ENCODE measurements around the gene CPLX3.

DNA sequence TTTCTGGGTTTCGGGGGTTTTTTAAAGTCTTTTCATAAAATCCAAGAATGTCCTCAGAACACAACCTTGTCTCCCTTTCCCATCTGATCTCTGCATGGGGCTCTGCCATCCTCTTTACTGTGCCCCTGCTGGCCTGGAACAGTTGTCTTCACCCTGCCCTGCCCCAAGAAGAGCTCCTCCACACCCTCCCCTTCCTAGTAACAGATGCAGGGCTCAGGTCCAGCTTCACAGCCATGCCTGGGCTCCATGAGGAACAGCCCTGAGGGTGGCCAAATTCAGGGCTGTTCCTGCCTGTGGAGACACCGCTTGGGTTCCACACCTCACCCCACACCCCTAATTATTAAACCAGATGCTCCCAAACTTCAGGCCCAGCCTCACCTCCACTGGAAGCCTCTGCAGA, 29.4 kb downstream of the CPLX3 start:
- no peak for TF ChIP-seq TAF1 (IDR thresholded peaks at IDR 0.05; ENCODE audit: borderline replicate concordance, insufficient read depth, low read length)
- TF ChIP-seq POLR2AphosphoS5 (IDR thresholded peaks at IDR 0.05; ENCODE audit: low read depth, low read length), result no peak
- TF ChIP-seq, protein P1, sequence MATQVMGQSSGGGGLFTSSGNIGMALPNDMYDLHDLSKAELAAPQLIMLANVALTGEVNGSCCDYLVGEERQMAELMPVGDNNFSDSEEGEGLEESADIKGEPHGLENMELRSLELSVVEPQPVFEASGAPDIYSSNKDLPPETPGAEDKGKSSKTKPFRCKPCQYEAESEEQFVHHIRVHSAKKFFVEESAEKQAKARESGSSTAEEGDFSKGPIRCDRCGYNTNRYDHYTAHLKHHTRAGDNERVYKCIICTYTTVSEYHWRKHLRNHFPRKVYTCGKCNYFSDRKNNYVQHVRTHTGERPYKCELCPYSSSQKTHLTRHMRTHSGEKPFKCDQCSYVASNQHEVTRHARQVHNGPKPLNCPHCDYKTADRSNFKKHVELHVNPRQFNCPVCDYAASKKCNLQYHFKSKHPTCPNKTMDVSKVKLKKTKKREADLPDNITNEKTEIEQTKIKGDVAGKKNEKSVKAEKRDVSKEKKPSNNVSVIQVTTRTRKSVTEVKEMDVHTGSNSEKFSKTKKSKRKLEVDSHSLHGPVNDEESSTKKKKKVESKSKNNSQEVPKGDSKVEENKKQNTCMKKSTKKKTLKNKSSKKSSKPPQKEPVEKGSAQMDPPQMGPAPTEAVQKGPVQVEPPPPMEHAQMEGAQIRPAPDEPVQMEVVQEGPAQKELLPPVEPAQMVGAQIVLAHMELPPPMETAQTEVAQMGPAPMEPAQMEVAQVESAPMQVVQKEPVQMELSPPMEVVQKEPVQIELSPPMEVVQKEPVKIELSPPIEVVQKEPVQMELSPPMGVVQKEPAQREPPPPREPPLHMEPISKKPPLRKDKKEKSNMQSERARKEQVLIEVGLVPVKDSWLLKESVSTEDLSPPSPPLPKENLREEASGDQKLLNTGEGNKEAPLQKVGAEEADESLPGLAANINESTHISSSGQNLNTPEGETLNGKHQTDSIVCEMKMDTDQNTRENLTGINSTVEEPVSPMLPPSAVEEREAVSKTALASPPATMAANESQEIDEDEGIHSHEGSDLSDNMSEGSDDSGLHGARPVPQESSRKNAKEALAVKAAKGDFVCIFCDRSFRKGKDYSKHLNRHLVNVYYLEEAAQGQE (IDR thresholded peaks at IDR 0.05; ENCODE audit: insufficient read depth in 1 of 2, low read depth in 2 of 2, low read length in 2 of 2), result no peak
- no peak for TF ChIP-seq SIN3A (IDR thresholded peaks at IDR 0.05; ENCODE audit: borderline replicate concordance, insufficient read depth, low read length)
- no peak for TF ChIP-seq FOXP2 (optimal IDR thresholded peaks at IDR 0.05; ENCODE audit: borderline replicate concordance, extremely low read depth, extremely low read length, insufficient read depth)
